ENCODE measurements around the gene OR2C1.

OR2C1 gene

GRCh38 chr16:3355589-3355988 lies at the start of gene OR2C1:
TSS of gene OR2C1 (plus strand) at chr16:3355889. CDS start at chr16:3355941, 52 bp downstream.
- DNase-seq (ENCODE audit: low read depth) = no peak

GRCh38 chr16:3306078-3306477 lies 49.6 kb upstream of the OR2C1 start:
- DNase-seq (ENCODE audit: low read depth) = no peak

- no peak for DNase-seq (ENCODE audit: low read depth)
Measured at GRCh38 chr16:3311496-3311895, 44.2 kb upstream of the OR2C1 start.

GRCh38 chr16:3317315-3317999 lies 38.2 kb upstream of the OR2C1 start:
- no peak for DNase-seq (ENCODE audit: low read depth)

- DNase-seq (ENCODE audit: low read depth) = no peak
Measured at GRCh38 chr16:3321816-3322215, 33.9 kb upstream of the OR2C1 start.

- no peak for DNase-seq (ENCODE audit: low read depth)
Measured at GRCh38 chr16:3327514-3327913, 28.2 kb upstream of the OR2C1 start.

GRCh38 chr16:3328104-3328503 lies 27.6 kb upstream of the OR2C1 start:
- DNase-seq (ENCODE audit: low read depth) = no peak

GRCh38 chr16:3328643-3329042 lies 27.0 kb upstream of the OR2C1 start:
- DNase-seq (ENCODE audit: low read depth) = no peak

GRCh38 chr16:3346041-3346440 lies 9.6 kb upstream of the OR2C1 start:
- no peak for DNase-seq (ENCODE audit: low read depth)

- no peak for DNase-seq (ENCODE audit: low read depth)
Measured at GRCh38 chr16:3347586-3347985, 8.1 kb upstream of the OR2C1 start.

- DNase-seq (ENCODE audit: low read depth) = no peak
Measured at GRCh38 chr16:3348547-3349167, 7.0 kb upstream of the OR2C1 start.

GRCh38 chr16:3349175-3349574 lies 6.5 kb upstream of the OR2C1 start:
- DNase-seq (ENCODE audit: low read depth) = no peak

- no peak for DNase-seq (ENCODE audit: low read depth)
Measured at GRCh38 chr16:3356118-3356517, 429 bp downstream of the OR2C1 start.

- no peak for DNase-seq (ENCODE audit: low read depth)
Measured at GRCh38 chr16:3358871-3359270, 3.2 kb downstream of the OR2C1 start.

- no peak for DNase-seq (ENCODE audit: low read depth)
Measured at GRCh38 chr16:3362931-3363330, 7.2 kb downstream of the OR2C1 start.

- DNase-seq (ENCODE audit: low read depth) = no peak
Measured at GRCh38 chr16:3363793-3364192, 8.1 kb downstream of the OR2C1 start.

GRCh38 chr16:3364774-3365427 lies 9.2 kb downstream of the OR2C1 start:
- peak; percentile 96 for DNase-seq (ENCODE audit: low read depth)

GRCh38 chr16:3369073-3369472 lies 13.4 kb downstream of the OR2C1 start:
- no peak for DNase-seq (ENCODE audit: low read depth)

GRCh38 chr16:3375680-3376079 lies 20.0 kb downstream of the OR2C1 start:
- DNase-seq (ENCODE audit: low read depth) = no peak

GRCh38 chr16:3377917-3378316 lies 22.2 kb downstream of the OR2C1 start:
- no peak for DNase-seq (ENCODE audit: low read depth)

GRCh38 chr16:3383045-3383448 lies 27.4 kb downstream of the OR2C1 start:
- no peak for DNase-seq (ENCODE audit: low read depth)

- no peak for DNase-seq (ENCODE audit: low read depth)
Measured at GRCh38 chr16:3388325-3388724, 32.6 kb downstream of the OR2C1 start.

GRCh38 chr16:3389663-3390338 lies 34.1 kb downstream of the OR2C1 start:
- no peak for DNase-seq (ENCODE audit: low read depth)
